Thyroid gland (tissue), 4 donors: Measurements from ENCODE around the gene EFNA1. TPM values are rescaled to one million over a fixed set of nuclear protein-coding genes. Genes with fewer than 3 reads are reported as not detected.

Experiments
- DNase-seq, 2 donors: peaks; one replicate each; pipeline ENCODE4 v3.0.0-alpha.2; 2019
- H3K27ac ChIP-seq, 3 donors: fragments of 200-600 bp; sonication (generic); 1 replicate in 2 of 3; 2 replicates in 1 of 3; pipeline ENCODE4 v1.5.1; 2016 to 2019; ENCODE audit warnings: mild to moderate bottlenecking in 1 of 3, moderate library complexity in 1 of 3
- H3K27me3 ChIP-seq: fragments of 200-600 bp; sonication (generic); one replicate; pipeline ENCODE4 v1.5.1; 2019
- H3K36me3 ChIP-seq, 2 donors: fragments of 200-600 bp; sonication (generic); one replicate each; pipeline ENCODE4 v1.5.1; 2016 to 2019
- H3K4me1 ChIP-seq, 2 donors: fragments of 200-600 bp; sonication (generic); one replicate each; pipeline ENCODE4 v1.5.1; 2017 to 2019
- H3K4me3 ChIP-seq, 3 donors: fragments of 200-600 bp; sonication (generic); replicated peaks in 1 of 3; 1 replicate in 2 of 3; 2 replicates in 1 of 3; pipeline ENCODE4 v1.5.1; 2016; ENCODE audit warnings: mild to moderate bottlenecking in 1 of 3
- H3K9me3 ChIP-seq: fragments of 200-600 bp; sonication (generic); one replicate; pipeline ENCODE4 v1.5.1; 2017
- CTCF ChIP-seq, 6 experiments: fragments of 200-600 bp in 3 of 6; fragments of 450-650 bp in 3 of 6; sonication (generic) in 3 of 6; IDR thresholded peaks; one replicate each; pipeline ENCODE4 v1.5.1; 2016 to 2019; ENCODE audit warnings: antibody characterized with exemption in 6 of 6, mild to moderate bottlenecking in 2 of 6, inconsistent platforms in 1 of 6, moderate library complexity in 1 of 6
- POLR2A ChIP-seq, 2 donors: fragments of 450-650 bp; IDR thresholded peaks; one replicate each; pipeline ENCODE4 v1.6.1; 2017; ENCODE audit warnings: antibody characterized with exemption in 2 of 2, mild to moderate bottlenecking in 2 of 2, moderate library complexity in 1 of 2
- WGBS, 2 donors: methylation state at CpG; one replicate each; pipeline ENCODE4 v1.1.5; 2017; 5-methylcytosine and 5-hydroxymethylcytosine counted together
- intact Hi-C: fragments of 100-400 bp; cut with DNase I; formaldehyde crosslinking; loops from one replicate; pipeline ENCODE4 v1.15.1; 2023
- total RNA-seq, 4 donors: library from RNA; depleted of rRNA; stranded (reverse); fragments of >200 nt; gene quantifications; one replicate each; pipeline ENCODE4 v1.2.3, GENCODE V29; 2016

Gene EFNA1
- total RNA-seq, 4 donors from 2014 or later: 56.1 to 129 (median 83.1) TPM

- peaks cover 37 to 57% of the 10 kb centered on the region in 2 donors for H3K4me1 ChIP-seq
- intact Hi-C loops: no loop called here
- WGBS, 2 donors: 58 to 61% methylated on average over 6 of the region's 6 CpGs
- peak overlapping the region; percentile 87 to 98 (median 96) for H3K27ac ChIP-seq
- TF ChIP-seq POLR2A (IDR thresholded peaks at IDR 0.05) (no peak), CTCF (IDR thresholded peaks at IDR 0.05) (no peak)
- no peak for DNase-seq
- peaks cover 29 to 31% of the 10 kb centered on the region in 2 donors for H3K36me3 ChIP-seq
- no peaks in the 10 kb centered on the region for H3K27me3 ChIP-seq
- H3K4me3 ChIP-seq: peak overlapping the region in 1 of 3 donors; percentile 64
- H3K9me3 ChIP-seq: no peaks in the 10 kb centered on the region
These were observed 9.1 kb downstream of the EFNA1 start for GRCh38 chr1:155136748-155137147.

- DNase-seq: no peak
- Histone ChIP-seq H3K27me3 (no peaks in the 10 kb centered on the region), H3K4me3 (no peak overlapping the region), H3K36me3 (peaks cover 23 to 25% of the 10 kb centered on the region in 2 donors), H3K27ac (peak overlapping the region in 1 of 3 donors; percentile 98), H3K4me1 (peaks cover 31 to 51% of the 10 kb centered on the region in 2 donors), H3K9me3 (no peaks in the 10 kb centered on the region)
- 79 to 89% methylated on average over 6 of the region's 6 CpGs for WGBS, 2 donors
- TF ChIP-seq CTCF (IDR thresholded peaks at IDR 0.05): no peak
- no peak for TF ChIP-seq POLR2A (IDR thresholded peaks at IDR 0.05)
- intact Hi-C loops: no loop called here
These were observed 9.7 kb downstream of the EFNA1 start for GRCh38 chr1:155137154-155137949.

- Histone ChIP-seq H3K4me1 (peaks cover 17 to 24% of the 10 kb centered on the region in 2 donors), H3K27me3 (no peaks in the 10 kb centered on the region), H3K9me3 (no peaks in the 10 kb centered on the region), H3K27ac (peak within 1 kb of the TSS; percentile 46 to 80 (median 64)), H3K36me3 (no peaks in the 10 kb centered on the region), H3K4me3 (peak within 1 kb of the TSS; percentile 37 to 72 (median 62))
- intact Hi-C loops: no loop called here
- peak; percentile 87 to 91 for DNase-seq
- WGBS, 2 donors: 1 to 2% methylated on average over 33 to 38 of the region's 42 CpGs
- peak in 1 of 6 experiments; percentile 7 for TF ChIP-seq CTCF (IDR thresholded peaks at IDR 0.05)
- TF ChIP-seq POLR2A (IDR thresholded peaks at IDR 0.05): peak; percentile 54 to 76
These were observed 12.4 kb downstream of the EFNA1 start, which contains the start of gene DPM3 for GRCh38 chr1:155139895-155140629. Gene DPM3 (minus strand): TSS chr1:155140531. CDS start chr1:155140240, 291 bp downstream.

GRCh38 chr1:155140630-155140953 lies 12.9 kb downstream of the EFNA1 start:
- no peak overlapping the region for H3K27ac ChIP-seq
- peaks cover 15 to 22% of the 10 kb centered on the region in 2 donors for H3K4me1 ChIP-seq
- TF ChIP-seq CTCF (IDR thresholded peaks at IDR 0.05): no peak
- no peak for TF ChIP-seq POLR2A (IDR thresholded peaks at IDR 0.05)
- no peaks in the 10 kb centered on the region for H3K36me3 ChIP-seq
- intact Hi-C loops: no loop called here
- 6 to 10% methylated on average over 9 to 11 of the region's 11 CpGs for WGBS, 2 donors
- H3K4me3 ChIP-seq: peak overlapping the region; percentile 37 to 72 (median 62)
- DNase-seq: no peak
- H3K27me3 ChIP-seq: no peaks in the 10 kb centered on the region
- no peaks in the 10 kb centered on the region for H3K9me3 ChIP-seq
